HG03571 (cell line): ENCODE measurements around the gene CD79B.

ENCODE experiments used
- ATAC-seq: cut with Tn5 transposase; IDR thresholded peaks from one replicate; pipeline ENCODE4 v1.9.1; 2021; ENCODE audit not compliant: unreplicated experiment

Gene CD79B

GRCh38 chr17:63954402-63955063 is 22.4 kb upstream of the CD79B start:
- no peak for ATAC-seq

DNA sequence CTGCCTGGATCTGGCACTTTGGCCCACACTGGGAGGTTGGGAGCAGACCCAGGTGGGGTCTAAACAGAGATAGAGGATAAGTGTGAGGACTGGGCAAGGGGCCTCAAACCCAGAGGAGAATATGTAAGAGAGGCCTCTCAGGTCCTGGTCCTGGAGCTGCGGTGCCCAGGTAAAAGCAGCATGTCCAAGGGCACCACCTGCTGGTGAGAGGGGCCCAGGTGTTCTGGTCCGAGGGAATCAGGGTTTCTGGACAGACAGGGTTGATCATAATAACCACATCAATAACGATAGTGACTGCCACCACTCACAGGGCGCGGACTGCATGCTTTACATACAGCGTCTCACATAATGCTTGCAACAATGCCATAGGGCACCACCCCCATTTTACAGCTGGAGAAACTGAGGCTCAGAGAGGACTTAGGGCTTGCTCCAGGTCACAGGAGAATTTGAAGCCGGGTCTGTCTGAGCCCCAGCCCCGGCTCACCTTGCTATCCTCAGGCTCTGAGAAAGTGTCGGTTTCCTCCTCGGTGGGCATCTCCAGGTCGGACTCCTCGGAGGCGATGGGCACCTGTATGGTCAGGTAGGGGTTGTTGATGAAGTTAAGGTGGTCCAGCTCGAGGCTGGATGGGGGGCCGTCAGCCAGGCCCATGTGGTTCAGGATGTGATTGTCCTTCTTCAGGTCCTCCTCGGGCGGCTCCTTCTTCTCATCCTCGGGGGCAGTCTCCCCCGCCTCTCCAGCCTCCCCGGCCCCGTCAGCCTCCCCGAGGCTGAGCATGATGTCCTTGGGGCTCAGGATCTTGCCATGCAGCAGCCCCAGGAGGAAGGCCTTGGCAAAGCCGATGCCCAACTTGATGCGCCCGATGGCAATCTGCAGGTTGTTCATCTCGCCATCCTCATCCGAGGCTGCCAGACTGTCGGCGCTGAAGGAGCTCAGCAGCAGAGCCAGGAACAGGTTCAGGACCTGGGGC is 19.1 kb upstream of the CD79B start:
- no peak for ATAC-seq

- ATAC-seq: no peak
Observed at GRCh38 chr17:63949576-63950250, 17.6 kb upstream of the CD79B start.

DNA sequence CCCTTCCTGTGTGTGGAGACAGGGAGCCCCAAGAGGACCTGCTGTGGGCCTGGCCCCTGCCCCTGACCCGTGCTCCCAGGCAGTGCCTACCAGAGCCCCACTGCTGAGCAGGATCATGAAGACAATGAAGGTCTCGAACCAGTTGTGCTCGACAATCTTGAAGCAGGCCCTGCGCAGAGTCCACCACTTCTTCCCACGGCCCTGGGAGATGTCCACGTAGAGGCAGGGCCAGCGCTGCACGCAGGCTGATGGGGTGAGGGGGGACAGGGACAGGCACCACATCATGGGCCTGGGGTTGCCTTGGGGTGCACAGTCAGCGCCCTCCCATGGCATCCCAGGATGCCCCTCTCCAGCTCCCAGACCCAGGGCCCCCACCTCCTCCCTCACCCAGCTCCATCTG is 16.4 kb upstream of the CD79B start:
- ATAC-seq: no peak

- no peak for ATAC-seq
Observed at GRCh38 chr17:63947711-63948330, 15.7 kb upstream of the CD79B start.

DNA sequence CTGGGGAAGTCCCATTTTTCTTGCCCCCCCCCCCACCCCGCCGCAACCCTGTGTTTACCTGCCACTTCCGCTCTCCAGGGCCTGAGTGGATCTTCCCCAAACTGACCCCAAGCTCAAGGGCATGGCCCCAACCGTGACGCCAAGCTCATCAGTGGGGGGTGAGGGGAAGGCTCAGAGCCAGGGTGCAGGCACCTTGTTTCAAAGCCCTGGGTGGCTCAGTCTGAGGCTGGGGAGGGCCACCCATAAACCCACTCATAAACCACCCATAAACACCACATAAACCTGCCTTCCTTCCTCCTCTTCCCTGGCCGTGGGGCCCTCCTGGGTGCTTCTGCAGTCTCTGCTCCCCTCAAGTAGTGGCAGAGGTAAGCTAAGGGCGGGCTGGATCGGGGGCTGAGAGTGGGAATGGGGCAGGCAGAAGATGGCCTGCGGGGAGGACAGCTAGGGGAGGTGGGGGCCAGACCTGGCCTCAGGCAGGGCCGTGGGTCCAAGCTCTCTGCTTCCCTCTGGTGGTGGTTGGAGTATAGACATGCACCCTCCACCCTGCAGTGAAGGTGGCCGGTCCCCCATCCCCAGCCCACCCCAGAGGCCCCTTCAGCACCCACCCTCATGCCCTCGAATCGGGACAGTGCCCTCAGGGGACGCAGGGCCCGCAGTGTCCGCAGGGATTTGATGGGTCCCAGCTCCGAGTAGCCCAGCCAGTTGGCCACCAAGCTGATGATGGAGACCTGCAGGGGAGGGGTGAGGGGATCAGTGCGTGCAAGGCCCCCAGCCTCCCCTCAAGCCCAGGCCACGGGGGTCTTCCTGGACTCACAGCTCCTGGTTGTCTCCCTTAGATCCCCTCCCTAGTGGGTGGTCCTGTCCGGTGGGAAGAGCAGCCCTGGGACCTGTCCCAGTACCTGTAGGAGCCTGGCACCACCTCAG is 14.6 kb upstream of the CD79B start:
- peak; percentile 51 for ATAC-seq

- ATAC-seq: no peak
Observed at GRCh38 chr17:63945784-63946439, 13.8 kb upstream of the CD79B start.

DNA sequence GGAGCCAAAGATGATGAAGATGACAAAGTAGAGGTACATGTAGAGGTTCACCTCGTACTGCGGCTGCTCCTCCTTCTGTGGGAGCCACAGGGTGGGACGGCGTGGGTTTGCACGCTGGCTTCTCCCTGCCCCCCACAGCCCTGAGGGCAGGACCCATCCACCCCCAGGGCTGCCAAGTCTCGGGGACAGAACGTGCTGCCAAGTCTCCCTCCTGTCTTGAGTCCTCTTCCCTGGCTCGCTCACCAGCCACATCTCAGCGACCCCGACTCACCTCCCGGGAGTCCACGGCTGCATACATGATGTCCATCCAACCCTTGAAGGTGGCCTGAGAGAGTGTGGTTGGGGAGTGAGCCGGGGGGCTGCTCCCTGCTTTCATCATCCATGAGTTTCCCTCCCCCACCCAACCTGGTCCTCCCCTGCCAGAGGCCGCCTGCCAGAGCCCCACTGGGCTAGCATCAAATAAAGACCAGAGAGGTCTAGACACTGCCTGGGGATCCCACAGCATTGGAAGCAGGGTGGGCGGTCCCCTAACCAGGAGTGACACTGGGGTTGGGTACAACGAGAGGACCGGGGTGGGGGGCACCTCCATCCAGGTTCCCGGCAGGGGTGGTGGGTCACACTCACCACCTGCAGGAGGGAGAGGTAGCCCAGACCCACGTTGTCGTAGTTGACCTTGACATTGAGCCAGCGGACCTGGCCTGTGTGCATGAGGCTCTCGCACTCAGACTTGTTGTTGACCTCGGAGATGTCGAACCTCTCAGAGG is 12.8 kb upstream of the CD79B start:
- no peak for ATAC-seq

GRCh38 chr17:63943745-63944144 is 11.6 kb upstream of the CD79B start:
- ATAC-seq: no peak

- no peak for ATAC-seq
Observed at GRCh38 chr17:63942309-63942985, 10.3 kb upstream of the CD79B start.

- no peak for ATAC-seq
Observed at GRCh38 chr17:63941751-63942150, 9.6 kb upstream of the CD79B start.

- no peak for ATAC-seq
Observed at GRCh38 chr17:63941162-63941561, 9.0 kb upstream of the CD79B start.

GRCh38 chr17:63940584-63940983 is 8.5 kb upstream of the CD79B start:
- ATAC-seq: no peak

DNA sequence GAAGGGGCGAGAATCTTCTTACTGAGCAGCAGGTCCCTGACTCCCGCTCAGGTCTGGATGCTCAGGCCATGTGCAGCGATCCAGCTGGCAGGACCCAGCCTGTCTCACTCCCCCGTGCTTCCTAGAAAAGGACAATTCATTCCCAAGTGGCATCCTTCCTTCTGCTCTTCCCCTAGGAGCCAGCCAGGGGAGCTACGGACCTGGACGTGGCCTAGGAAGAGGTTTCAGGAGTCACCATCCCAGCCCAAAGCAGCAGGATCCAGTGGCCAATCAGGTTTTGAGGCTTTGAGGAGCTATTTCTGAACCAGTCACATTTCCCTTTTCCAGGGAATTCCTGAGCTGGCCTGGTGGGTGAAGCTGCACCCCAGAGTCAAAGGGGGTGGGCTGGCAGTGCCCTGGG is 7.8 kb upstream of the CD79B start:
- no peak for ATAC-seq

- ATAC-seq: no peak
Observed at GRCh38 chr17:63939401-63939800, 7.3 kb upstream of the CD79B start.

DNA sequence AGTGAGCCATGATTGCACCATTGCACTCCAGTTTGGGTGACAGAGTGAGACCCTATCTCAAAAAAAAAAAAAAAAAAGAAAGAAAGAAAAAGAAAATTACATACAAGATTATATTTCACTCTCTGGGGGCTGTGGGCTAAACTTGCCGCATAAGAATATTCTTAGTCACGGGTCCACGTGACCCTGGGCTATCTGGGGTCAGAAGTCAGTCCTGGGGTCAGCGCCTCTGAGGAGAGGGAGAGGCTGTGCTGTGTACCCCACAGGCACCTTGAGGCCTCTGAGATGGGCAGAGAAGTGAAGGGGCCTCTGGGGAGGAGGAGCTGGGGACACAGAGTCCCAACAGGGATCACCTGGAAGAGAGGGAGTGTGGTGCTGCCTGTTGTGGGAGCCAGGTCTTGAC is 5.8 kb upstream of the CD79B start:
- no peak for ATAC-seq

DNA sequence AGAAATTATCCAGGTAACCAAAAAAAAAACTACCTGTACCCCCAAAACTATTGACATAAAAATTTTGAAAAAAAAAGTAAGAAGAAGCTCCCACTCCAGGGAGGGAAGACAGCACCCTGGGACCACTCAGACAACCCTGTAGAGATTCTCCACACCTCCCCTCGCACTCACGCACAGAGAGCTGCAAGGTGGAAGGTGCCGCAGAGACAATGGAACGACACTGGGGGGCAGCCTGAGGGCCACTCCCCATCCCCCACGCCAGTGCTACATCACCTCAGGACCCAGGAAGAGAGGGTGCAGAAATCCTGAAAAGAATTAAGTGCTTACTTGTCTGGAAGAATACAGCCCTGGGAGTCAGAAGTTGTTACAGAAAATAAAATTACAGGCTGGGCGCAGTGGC is 5.2 kb upstream of the CD79B start:
- ATAC-seq: no peak
